Middle frontal gyrus (tissue), 1 donor: Measurements from ENCODE around the gene SPTBN1.
"Not testable (repeated sequence)": the region's sequence is repeated elsewhere in the genome, so short reads cannot be mapped to it uniquely, and the experiment has no call there.

ENCODE experiments used
- DNase-seq: peaks from one replicate; pipeline ENCODE4 v3.0.0-alpha.2; 2015; ENCODE audit warnings: low spot score; ENCODE audit errors: extremely low spot score

Gene SPTBN1

GRCh38 chr2:54502731-54503130, 46.6 kb downstream of the SPTBN1 start:
- no peak for DNase-seq

DNA sequence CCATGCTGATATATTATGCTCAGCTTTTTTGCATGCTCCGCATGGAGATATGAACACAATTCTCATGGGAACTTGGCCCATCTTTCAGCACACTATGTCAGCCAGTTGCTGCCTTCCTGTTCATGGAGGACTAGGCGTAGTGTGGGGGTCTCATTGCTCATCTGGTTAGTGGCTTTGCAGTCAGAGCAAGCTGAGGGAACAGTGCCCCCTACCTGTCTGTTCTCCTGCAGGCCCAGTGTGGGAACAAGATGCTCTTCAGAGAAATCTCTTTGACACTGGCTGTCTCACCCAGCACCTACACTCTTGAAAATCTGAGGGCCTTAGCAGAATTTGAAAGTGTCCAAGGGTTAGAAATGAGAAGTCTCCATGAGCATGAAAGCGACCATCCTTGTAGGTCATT, 47.1 kb downstream of the SPTBN1 start:
- DNase-seq: no peak

GRCh38 chr2:54503828-54504227, 47.7 kb downstream of the SPTBN1 start:
- DNase-seq: no peak

- DNase-seq: no peak
These were observed 48.7 kb downstream of the SPTBN1 start for GRCh38 chr2:54504866-54505265.

- no peak for DNase-seq
These were observed 52.4 kb downstream of the SPTBN1 start for GRCh38 chr2:54508541-54508940.

DNA sequence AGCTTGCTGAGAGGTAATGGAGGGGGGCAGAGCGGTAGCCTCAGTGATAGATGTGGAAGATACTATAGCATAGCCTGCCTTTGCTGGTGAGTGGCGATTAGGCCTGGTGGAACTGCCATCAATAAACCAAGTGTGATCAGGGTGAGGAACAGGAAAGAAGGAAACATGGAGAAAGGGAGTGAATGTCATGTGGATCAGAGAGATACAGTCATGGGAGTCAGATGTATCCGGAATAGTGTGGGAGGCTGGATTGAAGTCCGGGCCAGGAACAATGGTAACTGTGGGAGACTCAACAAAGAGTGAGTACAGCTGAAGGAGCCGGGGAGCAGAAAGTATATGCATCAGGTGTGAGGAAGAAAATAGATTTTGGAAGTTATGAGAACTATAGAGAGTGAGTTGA, 52.9 kb downstream of the SPTBN1 start:
- DNase-seq: not testable (repeated sequence)

DNA sequence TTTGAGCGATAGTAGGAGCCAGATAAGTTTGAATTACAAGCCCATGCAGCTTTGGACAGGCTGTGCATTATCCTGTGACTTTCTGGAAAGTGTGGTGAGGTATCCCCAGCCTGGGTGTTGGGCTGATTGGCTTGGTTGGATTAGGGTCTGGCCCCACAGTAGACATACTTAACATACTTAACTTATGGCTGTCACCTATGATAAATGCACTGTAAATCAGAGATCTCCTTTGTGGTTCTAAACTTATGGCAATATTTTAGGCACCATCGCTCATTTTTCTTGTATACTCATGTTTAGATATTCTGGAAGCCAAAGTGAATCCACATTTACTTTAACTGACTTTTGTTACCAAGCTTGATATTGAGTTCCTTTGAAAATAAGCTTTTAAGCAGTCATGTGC, 54.8 kb downstream of the SPTBN1 start:
- DNase-seq: no peak

GRCh38 chr2:54512183-54512582, 56.1 kb downstream of the SPTBN1 start:
- DNase-seq: no peak

- DNase-seq: no peak
These were observed 56.7 kb downstream of the SPTBN1 start for GRCh38 chr2:54512663-54513362.

- no peak for DNase-seq
These were observed 57.2 kb downstream of the SPTBN1 start for GRCh38 chr2:54513363-54513715.

DNA sequence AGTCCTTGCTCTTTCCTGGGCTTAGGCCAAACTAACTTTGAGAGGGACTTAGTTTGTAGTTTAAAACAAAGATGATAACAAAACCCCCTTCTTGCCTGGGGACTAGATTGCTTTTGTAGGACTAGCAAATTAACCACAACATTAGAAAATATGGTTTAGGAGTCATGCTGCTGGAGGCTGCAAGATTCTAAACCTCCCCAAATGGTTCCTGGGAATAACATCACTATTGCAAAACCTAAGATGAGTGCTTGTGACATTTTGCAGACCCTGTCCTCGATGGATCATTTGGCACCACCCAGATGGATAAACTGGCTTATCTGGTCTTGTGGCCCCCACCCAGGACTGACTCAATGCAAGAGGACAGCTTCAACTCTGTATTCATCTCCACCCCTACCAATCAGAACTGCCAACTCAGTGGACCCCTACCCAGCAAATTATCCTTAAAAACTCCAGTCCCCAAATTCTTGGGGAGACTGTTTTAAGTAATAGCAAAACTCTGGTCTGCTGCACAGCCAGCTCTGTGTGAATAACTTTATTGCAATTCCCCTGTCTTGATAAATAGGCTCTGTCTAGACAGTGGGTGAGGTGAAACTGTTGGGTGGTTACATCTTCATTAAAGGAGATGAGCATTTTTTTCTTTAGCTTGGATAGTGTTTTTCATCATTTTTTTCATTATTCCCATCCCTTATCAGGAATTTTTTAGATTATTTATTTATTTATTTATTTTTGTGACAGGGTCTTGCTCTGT, 58.9 kb downstream of the SPTBN1 start:
- no peak for DNase-seq

DNA sequence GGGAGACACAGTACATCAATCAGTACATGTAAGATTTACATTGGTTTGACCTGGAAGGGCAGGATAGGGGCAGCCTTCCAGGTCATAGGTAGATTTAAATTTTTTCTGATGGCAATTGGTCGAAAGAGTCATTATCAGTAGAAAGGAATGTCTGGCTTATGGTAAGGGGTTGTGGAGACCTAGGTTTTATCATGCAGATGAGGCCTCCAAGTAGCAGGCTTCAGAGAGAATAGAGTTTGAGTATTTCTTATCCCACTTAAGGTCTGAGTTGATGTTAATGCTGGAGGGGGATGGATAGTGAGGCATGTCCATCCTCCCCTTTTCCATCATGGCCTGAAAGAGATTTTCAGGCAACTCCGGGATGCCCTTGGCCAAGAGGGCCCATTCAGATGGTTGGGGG, 60.7 kb downstream of the SPTBN1 start:
- no peak for DNase-seq

DNA sequence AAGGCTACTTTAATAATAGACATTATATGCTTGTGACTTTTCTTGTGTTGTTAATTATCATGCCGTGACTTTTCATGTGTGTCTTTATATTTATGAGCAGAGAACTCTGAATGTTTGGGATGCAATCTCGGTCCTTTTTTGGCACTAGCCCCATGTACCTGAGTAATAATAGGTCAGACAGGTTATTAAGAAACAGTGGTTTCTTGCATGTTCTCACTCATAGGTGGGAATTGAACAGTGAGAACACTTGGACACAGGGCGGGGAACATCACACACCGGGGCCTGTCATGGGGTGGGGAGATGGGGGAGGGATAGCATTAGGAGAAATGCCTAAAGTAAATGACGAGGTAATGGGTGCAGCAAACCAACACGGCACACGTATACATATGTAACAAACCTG, 61.9 kb downstream of the SPTBN1 start:
- DNase-seq: not testable (repeated sequence)

DNA sequence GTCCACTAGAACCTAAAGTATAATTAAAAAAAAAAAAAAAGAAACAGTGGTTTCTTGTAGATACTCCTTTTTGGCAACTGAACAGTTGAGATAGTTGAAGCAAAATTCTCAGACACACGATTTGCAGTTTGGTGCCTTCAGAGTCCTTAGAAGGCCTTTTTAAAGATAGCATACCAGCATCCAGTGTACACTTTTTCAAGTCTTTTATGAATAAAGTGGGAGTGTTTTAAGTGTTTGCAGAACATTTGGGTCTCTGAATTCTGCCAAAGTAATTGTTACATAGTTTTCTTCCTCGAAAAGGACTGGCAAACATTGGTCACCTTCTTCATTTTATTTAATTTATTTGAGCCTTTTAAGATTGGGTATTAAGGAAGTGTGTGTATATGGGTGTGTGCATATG, 62.3 kb downstream of the SPTBN1 start:
- no peak for DNase-seq

DNA sequence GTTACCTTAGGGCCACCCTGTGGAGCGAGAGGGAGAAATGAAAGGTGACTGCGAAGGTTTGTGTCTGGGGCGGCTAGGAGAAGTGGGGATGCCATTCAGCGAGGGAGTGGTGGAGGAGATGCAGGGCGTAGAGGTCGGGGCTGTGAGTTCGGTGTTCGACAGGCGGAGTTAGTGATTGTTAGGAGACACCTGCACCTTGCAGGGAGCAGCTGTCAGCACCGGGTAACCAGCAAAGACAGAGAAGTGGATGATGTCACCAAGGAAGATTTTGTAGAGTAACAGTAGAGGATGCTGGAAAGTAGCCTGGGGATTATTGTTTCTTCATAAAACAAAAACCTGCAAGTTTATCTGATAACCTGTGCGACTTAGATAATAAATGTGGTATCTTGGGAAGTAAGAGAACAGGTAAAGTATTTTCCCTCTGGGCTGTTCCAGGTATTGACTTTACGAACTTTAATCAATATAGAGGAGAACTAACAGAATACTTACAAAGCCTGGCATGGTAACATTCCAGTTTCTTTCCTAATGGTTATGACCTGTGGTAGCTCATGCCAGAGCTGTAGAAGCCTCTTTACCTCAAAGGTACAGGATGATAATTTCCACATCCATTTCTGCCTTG, 63.8 kb downstream of the SPTBN1 start:
- no peak for DNase-seq

GRCh38 chr2:54520687-54521086, 64.6 kb downstream of the SPTBN1 start:
- DNase-seq: no peak

DNA sequence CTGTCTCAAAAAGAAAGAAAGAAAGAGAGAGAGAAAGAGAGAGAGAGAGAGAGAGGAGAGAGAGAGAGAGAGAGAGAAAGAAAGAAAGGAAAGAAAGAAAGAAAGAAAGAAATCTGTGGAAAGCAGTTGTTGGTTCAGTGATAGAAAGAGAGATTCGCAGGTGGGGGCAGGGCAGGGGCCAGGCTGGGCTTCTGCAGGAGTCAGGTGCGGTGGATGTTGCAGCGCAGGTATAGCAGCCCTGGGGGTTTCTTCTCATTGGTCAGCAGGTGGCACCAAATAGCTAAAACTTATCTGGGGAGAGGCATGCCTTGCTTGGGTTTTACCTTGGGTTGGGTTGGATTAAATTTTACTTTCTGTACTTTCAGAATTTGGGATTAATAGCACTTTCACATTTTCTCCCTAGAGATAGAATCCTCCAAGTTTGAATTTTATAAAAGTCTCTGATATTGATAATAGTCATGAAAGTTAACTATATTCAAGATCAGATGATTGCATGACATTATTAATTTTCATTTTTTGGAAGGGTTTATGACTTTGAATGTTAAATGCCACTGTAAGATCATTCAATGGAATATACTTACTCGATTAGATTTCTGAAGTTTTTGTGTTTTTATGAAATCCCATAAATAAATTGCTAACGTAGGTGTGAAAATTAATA, 66.6 kb downstream of the SPTBN1 start:
- no peak for DNase-seq

- no peak for DNase-seq
These were observed 67.3 kb downstream of the SPTBN1 start for GRCh38 chr2:54523324-54523959.

DNA sequence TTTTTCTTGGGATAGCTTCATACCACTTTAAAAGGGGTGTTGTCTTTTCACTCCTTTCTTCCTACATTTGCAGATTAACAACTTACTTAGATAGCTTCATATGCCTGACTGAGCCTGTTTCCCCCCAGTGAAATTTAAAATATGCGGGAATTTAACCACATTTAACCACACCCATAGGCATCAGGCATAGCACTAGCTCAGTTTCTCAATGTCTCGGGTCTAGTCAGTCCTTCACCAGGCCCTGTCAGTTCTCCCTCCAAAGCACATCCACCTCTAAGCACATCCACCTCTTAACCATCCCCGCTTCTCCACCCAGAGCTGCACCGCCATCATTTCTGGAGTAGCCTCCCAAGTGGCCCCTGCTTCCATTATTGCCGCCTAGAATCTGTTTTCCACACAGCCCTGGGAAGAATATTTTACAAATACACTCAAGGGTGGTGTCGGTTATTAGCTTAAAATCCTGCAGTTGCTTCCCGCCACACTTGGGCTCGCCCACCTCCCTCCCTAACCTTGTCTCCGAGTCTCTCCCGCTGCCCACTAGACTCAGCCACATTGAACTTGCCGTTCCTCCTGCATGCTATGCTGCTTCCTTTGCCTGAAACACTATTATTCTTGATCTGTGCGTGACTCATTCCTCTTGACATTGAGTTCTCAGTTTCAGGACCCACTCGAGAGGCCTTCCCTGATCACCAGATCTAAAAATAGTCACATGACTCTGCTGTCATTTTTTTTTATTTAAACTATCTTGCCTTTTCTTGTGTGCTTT, 68.3 kb downstream of the SPTBN1 start:
- DNase-seq: no peak

GRCh38 chr2:54525321-54525720, 69.2 kb downstream of the SPTBN1 start:
- DNase-seq: no peak
